Epithelial cell of esophagus (primary cell): Measurements from ENCODE around the gene HSPA12A.

Experiments used
- DNase-seq: peaks from one replicate; pipeline ENCODE4 v3.0.0; 2010; ENCODE audit warnings: low read depth
- H3K4me3 ChIP-seq: 2 replicates; pipeline ENCODE4 v1.5.1; 2011; ENCODE audit warnings: mild to moderate bottlenecking, low read length, control low read depth
- TF ChIP-seq, protein P1 (sequence below): IDR thresholded peaks from 2 replicates; pipeline ENCODE4 v1.5.1; 2011; ENCODE audit warnings: low read depth, mild to moderate bottlenecking, low read length, control low read depth, inconsistent platforms; ENCODE audit not compliant: insufficient read depth; ENCODE audit errors: missing control alignments

The HSPA12A gene

DNA sequence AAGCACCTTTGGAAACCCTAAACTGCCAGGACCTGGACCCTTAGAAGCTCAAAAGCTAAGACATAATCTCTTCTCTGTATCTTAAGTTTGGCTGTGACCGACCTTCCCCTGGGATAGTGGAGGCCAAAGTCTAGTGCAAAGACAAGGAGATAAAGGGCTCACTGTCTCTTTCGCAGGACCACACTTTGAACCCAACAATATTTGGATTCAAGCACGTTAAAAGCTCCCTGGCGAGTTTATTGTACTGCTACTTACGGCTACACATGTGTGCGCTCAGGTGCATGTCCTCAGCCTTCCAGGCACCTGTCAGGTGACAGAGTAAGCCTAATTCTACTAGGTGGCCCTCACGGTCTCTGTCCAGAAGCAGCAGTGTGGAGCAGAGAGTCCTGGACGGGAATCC lies 65.7 kb downstream of the HSPA12A start:
- no peak for DNase-seq
- TF ChIP-seq, protein P1, sequence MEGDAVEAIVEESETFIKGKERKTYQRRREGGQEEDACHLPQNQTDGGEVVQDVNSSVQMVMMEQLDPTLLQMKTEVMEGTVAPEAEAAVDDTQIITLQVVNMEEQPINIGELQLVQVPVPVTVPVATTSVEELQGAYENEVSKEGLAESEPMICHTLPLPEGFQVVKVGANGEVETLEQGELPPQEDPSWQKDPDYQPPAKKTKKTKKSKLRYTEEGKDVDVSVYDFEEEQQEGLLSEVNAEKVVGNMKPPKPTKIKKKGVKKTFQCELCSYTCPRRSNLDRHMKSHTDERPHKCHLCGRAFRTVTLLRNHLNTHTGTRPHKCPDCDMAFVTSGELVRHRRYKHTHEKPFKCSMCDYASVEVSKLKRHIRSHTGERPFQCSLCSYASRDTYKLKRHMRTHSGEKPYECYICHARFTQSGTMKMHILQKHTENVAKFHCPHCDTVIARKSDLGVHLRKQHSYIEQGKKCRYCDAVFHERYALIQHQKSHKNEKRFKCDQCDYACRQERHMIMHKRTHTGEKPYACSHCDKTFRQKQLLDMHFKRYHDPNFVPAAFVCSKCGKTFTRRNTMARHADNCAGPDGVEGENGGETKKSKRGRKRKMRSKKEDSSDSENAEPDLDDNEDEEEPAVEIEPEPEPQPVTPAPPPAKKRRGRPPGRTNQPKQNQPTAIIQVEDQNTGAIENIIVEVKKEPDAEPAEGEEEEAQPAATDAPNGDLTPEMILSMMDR = no peak
- H3K4me3 ChIP-seq = no peak overlapping the region

DNA sequence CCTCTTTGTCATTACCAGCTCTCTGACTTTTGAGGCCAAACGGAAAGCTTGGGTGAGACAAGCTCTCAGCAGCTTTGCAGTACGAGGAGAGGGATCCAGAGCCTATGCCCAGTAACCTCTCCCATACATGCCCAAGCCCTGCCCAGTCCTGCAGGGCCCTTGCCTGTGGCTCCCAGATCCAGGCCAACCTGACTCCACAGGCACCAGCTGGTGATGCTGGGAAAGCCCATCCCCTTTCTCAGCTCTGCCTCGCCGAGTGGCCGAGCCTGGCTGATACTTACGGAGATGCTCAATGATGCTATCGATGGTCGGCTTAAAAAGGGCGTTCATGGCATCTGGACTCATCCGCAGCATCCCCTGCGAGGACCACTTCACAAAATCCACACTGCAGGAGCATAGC lies 66.2 kb downstream of the HSPA12A start:
- H3K4me3 ChIP-seq = no peak overlapping the region
- TF ChIP-seq, protein P1 = no peak
- DNase-seq = no peak

GRCh38 chr10:116674901-116675423 lies 67.4 kb downstream of the HSPA12A start:
- no peak overlapping the region for H3K4me3 ChIP-seq
- TF ChIP-seq, protein P1 = no peak
- no peak for DNase-seq

DNA sequence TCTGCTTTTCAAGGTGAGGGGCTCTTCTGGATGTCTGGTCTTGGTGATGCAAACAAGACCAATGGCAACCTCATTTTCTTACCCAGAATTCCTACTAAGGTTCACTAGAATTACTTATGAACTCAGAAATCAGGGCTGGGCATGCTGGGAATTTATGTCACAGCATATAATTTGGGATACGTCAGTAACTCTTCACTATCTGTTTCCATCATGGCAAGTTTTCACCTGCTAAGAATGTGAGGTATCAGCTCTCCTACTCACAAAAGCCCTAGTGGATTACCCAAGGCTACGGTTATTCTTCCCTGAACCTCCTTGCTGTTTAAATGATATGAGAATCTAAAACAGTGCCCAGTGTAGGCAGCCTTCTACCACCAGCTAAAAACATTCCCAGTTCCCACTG lies 68.5 kb downstream of the HSPA12A start:
- no peak overlapping the region for H3K4me3 ChIP-seq
- no peak for DNase-seq
- TF ChIP-seq, protein P1 = no peak

- no peak overlapping the region for H3K4me3 ChIP-seq
- DNase-seq = no peak
- TF ChIP-seq, protein P1 = no peak
These were observed 69.5 kb downstream of the HSPA12A start for GRCh38 chr10:116672891-116673290.

- TF ChIP-seq, protein P1 = no peak
- H3K4me3 ChIP-seq = no peak overlapping the region
- peak; percentile 51 for DNase-seq
These were observed 71.0 kb downstream of the HSPA12A start for GRCh38 chr10:116671274-116671926.

DNA sequence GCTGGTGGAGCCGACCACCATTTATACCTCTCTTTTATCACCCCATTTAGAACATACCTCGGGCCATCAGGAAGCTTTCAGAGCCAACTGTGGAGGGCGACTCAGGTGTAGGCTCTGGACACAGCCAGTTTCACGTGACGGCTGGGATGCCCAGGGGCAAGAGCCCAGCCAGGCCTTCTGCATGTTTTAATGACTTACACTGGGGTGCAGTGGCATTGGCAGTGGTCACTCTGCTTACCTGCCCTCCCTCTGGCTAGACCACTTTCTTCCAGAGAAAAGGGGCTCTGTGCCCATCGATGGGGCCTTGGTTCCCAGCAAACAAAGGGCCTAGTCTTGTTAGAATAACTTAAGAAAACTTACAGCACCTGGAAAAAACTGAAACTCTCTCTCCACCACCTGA lies 71.7 kb downstream of the HSPA12A start:
- no peak for DNase-seq
- no peak overlapping the region for H3K4me3 ChIP-seq
- TF ChIP-seq, protein P1 = no peak
